HG03342 (cell line): Measurements from ENCODE around the gene CDKN2A.
A peak's percentile ranks its signal among the peaks of the same experiment; 100 is the strongest.

Experiments used
- ATAC-seq: cut with Tn5 transposase; IDR thresholded peaks from one replicate; pipeline ENCODE4 v1.9.1; 2021; ENCODE audit warnings: mild to moderate bottlenecking, moderate library complexity; ENCODE audit not compliant: unreplicated experiment

The CDKN2A gene

GRCh38 chr9:21993893-21994555 is at the start of gene CDKN2A:
Gene CDKN2A, minus strand, starts transcription at chr9:21994392.
- peak; percentile 27 for ATAC-seq

DNA sequence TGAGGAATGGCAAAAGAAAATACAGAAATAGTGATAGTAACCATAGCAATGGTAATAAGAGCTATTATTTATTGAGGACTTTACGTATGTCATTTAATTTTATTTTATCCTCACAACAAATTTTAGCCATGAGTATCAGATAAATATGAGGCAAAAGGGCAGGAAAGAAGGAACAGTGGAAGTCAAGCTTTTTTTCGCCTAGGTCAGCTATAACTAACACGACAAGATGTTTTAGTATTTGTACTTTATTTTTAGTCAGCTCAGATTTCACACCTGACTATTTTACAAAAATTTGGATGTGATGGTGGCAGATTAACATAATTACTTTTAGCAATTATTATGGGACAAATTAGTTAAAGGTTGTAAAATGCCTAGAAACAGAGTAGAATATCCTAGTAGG is 49.7 kb upstream of the CDKN2A start:
- no peak for ATAC-seq

- no peak for ATAC-seq
Measured at GRCh38 chr9:22041775-22042174, 47.6 kb upstream of the CDKN2A start.

- no peak for ATAC-seq
Measured at GRCh38 chr9:22041344-22041743, 47.2 kb upstream of the CDKN2A start.

GRCh38 chr9:22040760-22041159 is 46.6 kb upstream of the CDKN2A start:
- no peak for ATAC-seq

DNA sequence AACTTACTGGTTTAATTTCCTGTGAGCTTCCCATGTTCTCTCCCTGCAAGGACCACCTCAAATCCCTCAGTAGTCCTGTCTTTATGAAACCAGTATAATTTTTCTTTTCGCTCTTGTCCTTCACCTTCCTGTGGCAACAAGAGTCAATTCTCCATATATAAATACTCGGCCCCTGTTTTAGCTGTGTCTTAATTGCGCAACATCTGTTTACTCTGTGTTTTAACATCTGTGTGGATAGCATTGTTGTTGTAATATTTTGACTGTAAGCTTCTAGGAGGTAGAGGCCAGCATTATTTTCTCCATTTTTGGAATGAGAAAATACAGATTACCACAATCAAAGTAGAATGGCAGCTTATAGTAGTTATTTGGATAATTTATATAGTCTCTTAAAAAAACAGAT is 45.1 kb upstream of the CDKN2A start:
- no peak for ATAC-seq

- peak; percentile 69 for ATAC-seq
Measured at GRCh38 chr9:22037954-22038690, 43.9 kb upstream of the CDKN2A start.

DNA sequence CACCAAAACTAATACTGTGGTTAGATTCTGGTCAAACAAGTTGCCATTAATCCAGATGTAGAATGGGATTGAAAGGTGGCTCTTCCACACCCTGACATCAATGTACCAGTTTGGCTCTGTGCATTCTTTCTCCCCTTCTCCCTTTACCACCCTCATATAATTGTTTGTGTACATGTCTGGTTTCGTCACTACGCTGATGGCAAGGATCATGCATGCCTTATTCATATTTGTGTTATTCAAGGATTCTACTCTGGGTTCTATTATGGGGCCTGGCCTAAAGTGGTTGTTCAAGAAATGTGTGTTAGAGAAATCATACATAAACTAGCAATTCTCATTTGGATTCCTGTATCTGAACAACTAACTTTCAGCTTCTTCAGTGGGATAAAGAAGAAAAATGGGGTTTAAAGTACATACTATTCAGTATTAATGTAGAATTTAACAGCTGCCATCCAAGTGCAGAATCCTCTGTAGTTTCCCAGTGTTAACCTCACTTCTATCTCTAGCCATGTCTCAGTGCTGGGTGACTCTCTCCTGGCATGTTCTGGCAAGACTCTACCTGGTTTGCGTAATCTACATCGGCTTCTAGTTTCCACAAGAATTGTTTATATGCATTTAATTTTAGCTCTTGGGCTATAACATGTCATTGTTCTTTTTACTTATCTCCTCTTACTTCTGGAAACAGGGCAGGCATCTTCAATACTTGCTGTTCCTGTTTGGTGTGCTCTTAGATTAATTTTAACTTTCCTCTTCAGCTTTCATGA is 42.9 kb upstream of the CDKN2A start:
- ATAC-seq, result no peak

DNA sequence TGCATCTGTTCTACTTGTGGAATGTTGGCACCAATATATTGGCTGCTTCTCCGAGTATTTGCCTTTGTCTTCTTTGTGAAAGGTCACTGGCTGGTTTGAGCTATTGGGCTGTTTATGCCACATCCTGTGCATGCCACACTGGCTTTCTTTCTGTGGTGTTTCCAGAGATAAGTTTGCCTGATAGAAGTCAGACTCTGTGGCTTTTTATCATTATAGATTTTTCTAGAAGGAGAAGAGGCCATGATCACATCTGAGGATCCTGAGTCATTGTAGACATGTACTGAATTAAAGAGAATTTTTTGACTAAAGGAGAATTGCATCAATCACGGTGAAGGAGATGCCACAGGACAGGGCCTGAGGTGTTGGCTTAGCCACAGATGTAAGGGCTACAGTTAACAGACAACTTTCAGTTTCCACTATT is 41.4 kb upstream of the CDKN2A start:
- no peak for ATAC-seq

DNA sequence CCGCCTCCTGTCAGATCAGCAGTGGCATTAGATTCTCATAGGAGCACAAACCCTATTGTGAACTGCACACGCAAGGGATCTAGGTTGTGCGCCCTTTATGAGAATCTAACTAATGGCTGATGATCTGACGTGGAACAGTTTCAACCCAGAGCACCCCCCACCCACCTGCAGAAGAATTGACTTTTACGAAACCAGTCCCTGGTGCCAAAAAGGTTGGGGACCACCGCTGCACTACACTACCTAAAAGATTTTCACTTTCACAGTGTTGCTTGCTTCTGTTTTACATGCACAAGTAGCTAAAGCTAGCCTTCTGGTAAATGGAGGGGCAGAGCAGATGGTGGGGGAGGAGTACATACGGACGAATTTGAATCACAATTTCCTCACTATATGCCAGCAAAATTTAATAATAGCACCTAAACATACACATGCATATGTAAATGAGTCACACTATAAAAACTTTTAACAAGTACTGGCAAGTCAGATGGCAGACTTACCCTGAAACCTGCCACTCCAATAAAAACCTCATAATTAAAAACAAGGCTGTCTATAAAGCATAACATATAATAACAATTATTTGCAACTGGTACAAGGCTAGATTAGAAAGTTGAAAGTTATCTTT is 38.9 kb upstream of the CDKN2A start:
- ATAC-seq, result no peak

- ATAC-seq, result no peak
Measured at GRCh38 chr9:22031655-22032411, 37.6 kb upstream of the CDKN2A start.

DNA sequence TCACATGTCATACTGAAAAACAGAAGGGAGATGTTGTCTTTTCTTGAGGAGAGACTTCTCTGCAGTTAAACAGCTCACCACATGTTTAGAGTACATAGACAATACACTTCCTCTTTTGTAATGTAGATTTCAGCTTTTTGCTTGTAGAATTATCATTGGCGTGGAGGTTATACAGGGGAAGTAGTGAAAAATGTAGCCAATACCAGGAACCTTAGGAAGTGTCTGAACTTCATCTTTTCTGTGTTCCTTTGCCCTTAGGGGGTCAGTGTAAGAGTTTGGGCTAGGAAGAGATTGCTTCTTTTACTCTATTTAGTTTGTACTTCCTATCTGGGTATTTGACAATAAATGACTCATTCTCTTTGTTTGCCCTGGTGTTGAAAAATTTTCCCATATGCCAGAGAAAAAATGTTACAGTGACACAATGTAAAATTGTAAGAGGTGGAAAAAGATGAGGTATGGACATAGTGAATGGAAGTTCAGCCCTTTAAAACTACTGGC is 36.0 kb upstream of the CDKN2A start:
- peak; percentile 76 for ATAC-seq

GRCh38 chr9:22029231-22029630 is 35.0 kb upstream of the CDKN2A start:
- no peak for ATAC-seq

GRCh38 chr9:22028394-22028793 is 34.2 kb upstream of the CDKN2A start:
- ATAC-seq, result no peak

GRCh38 chr9:22026696-22027095 is 32.5 kb upstream of the CDKN2A start:
- ATAC-seq, result no peak

GRCh38 chr9:22022396-22022795 is 28.2 kb upstream of the CDKN2A start:
- ATAC-seq, result no peak

- no peak for ATAC-seq
Measured at GRCh38 chr9:22010866-22011625, 16.9 kb upstream of the CDKN2A start.

DNA sequence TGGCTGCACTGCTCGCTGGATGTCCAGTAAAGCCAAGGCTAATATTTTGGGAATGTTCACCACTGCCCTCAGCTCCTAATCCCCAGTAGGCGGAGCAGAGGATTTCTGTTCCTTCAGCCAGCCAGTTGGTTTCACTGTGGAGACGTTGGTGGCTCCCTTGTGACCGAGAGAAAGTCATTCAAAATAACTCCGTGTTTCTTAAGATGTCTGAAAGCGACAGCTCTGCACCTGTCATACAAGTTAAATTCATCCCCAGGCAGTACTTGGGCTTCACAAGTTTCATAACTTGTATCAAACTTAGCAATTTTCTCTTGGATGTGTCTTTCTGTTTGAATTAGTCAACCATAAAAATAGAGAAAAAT is 15.3 kb upstream of the CDKN2A start:
- ATAC-seq, result peak; percentile 21

- peak; percentile 87 for ATAC-seq
Measured at GRCh38 chr9:22008717-22009505, 14.7 kb upstream of the CDKN2A start, which contains the start of gene CDKN2B. Gene CDKN2B, minus strand, starts transcription at chr9:22009305. Its CDS starts 352 bp downstream, at chr9:22008953.
